ENCODE data around the gene REXO2. TPM values are rescaled to one million over a fixed set of nuclear protein-coding genes. Genes with fewer than 3 reads are reported as not detected.

The REXO2 gene
- total RNA-seq, 2 donors from 2014 or later: 69.8 to 89.9 TPM

DNA sequence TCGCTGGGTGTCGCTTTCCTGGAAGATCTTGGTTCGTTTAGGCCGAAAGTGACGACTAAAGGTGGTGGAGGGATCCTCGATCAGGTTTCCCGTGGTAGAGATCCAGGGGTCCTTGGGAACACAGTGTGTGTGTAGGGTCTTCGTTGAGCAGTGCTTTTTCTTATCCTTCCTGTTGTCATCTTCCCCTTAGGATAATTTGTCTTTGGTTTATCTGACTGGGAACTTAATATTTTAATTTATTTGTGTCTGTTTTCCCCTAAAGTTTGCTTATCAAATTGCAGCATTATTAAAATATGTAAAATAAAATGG, 38.4 kb upstream of the REXO2 start:
- Histone ChIP-seq H3K9me3 (ENCODE audit: control insufficient read depth, low read length) (no peaks in the 10 kb centered on the region), H3K4me3 (ENCODE audit: low read length) (peak overlapping the region; percentile 100), H3K9ac (ENCODE audit: extremely low read depth, low read length, poor library complexity, severe bottlenecking) (peak overlapping the region; percentile 98), H3K36me3 (ENCODE audit: control insufficient read depth, insufficient read depth, low read length) (peaks cover 36% of the 10 kb centered on the region), H3K4me1 (ENCODE audit: control insufficient read depth, insufficient read depth, low read length) (no peaks in the 10 kb centered on the region), H3K27ac (ENCODE audit: low read depth, low read length) (peak overlapping the region; percentile 98), H3K27me3 (ENCODE audit: control insufficient read depth, insufficient read depth, low read length, poor library complexity, severe bottlenecking) (no peaks in the 10 kb centered on the region)
- H3K36me3 Mint-ChIP-seq (ENCODE audit: low read depth): peaks cover 24% of the 10 kb centered on the region
- TF ChIP-seq, protein P1, sequence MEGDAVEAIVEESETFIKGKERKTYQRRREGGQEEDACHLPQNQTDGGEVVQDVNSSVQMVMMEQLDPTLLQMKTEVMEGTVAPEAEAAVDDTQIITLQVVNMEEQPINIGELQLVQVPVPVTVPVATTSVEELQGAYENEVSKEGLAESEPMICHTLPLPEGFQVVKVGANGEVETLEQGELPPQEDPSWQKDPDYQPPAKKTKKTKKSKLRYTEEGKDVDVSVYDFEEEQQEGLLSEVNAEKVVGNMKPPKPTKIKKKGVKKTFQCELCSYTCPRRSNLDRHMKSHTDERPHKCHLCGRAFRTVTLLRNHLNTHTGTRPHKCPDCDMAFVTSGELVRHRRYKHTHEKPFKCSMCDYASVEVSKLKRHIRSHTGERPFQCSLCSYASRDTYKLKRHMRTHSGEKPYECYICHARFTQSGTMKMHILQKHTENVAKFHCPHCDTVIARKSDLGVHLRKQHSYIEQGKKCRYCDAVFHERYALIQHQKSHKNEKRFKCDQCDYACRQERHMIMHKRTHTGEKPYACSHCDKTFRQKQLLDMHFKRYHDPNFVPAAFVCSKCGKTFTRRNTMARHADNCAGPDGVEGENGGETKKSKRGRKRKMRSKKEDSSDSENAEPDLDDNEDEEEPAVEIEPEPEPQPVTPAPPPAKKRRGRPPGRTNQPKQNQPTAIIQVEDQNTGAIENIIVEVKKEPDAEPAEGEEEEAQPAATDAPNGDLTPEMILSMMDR (conservative IDR thresholded peaks at IDR 0.05): no peak
- DNase-seq: no peak
- H3K9me3 Mint-ChIP-seq: no peaks in the 10 kb centered on the region
- H3K27ac Mint-ChIP-seq: peak overlapping the region; percentile 100
- 0% methylated on average over 8 of the region's 8 CpGs; no CpG with 5 or more reads in 1 of the 2 experiments for WGBS, 2 experiments (ENCODE audit: insufficient coverage in 1 of 2, insufficient read length in 1 of 2)
- peak overlapping the region; percentile 96 for H3K4me3 Mint-ChIP-seq
- no peaks in the 10 kb centered on the region for H3K27me3 Mint-ChIP-seq (ENCODE audit: insufficient read depth)
- peaks cover 23% of the 10 kb centered on the region for H3K4me1 Mint-ChIP-seq

- Mint-ChIP-seq H3K36me3 (ENCODE audit: low read depth) (peaks cover 29% of the 10 kb centered on the region), H3K27me3 (ENCODE audit: insufficient read depth) (no peaks in the 10 kb centered on the region), H3K4me3 (peak overlapping the region; percentile 96), H3K4me1 (peaks cover 21% of the 10 kb centered on the region), H3K27ac (peak overlapping the region; percentile 100), H3K9me3 (no peaks in the 10 kb centered on the region)
- Histone ChIP-seq H3K36me3 (ENCODE audit: control insufficient read depth, insufficient read depth, low read length) (peaks cover 40% of the 10 kb centered on the region), H3K4me1 (ENCODE audit: control insufficient read depth, insufficient read depth, low read length) (no peaks in the 10 kb centered on the region), H3K9ac (ENCODE audit: extremely low read depth, low read length, poor library complexity, severe bottlenecking) (peak overlapping the region; percentile 98), H3K27ac (ENCODE audit: low read depth, low read length) (no peak overlapping the region), H3K4me3 (ENCODE audit: low read length) (peak overlapping the region; percentile 100), H3K27me3 (ENCODE audit: control insufficient read depth, insufficient read depth, low read length, poor library complexity, severe bottlenecking) (no peaks in the 10 kb centered on the region), H3K9me3 (ENCODE audit: control insufficient read depth, low read length) (no peaks in the 10 kb centered on the region)
- WGBS, 2 experiments (ENCODE audit: insufficient coverage in 1 of 2, insufficient read length in 1 of 2): 3% methylated on average over 4 of the region's 4 CpGs; no CpG with 5 or more reads in 1 of the 2 experiments
- TF ChIP-seq, protein P1 (conservative IDR thresholded peaks at IDR 0.05): no peak
- no peak for DNase-seq
These were observed 38.0 kb upstream of the REXO2 start for GRCh38 chr11:114401311-114401710.

DNA sequence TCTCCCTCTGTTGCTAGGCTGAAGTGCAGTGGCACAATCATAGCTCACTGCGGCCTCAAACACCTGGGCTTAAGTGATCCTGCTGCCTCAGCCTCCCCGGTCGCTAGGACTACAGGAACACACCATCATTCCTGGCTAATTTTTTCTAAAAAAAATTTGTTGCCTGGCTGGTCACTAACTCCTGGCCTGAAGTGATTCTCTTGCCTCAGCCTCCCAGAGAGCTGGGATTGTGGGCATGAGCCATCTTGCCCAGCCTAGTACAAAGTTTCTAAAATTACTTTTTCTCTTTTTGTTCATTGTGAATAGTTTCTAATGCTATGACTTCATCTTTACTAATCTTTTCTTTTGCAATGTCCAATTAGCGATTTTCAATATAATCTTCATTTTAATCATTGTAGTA, 26.3 kb upstream of the REXO2 start:
- Mint-ChIP-seq H3K4me3 (no peak overlapping the region), H3K27ac (no peak overlapping the region), H3K4me1 (peaks cover 5% of the 10 kb centered on the region), H3K9me3 (no peaks in the 10 kb centered on the region), H3K27me3 (ENCODE audit: insufficient read depth) (no peaks in the 10 kb centered on the region), H3K36me3 (ENCODE audit: low read depth) (peaks cover 43% of the 10 kb centered on the region)
- H3K9me3 ChIP-seq (ENCODE audit: control insufficient read depth, low read length): peaks cover 7% of the 10 kb centered on the region
- H3K4me1 ChIP-seq (ENCODE audit: control insufficient read depth, insufficient read depth, low read length): no peaks in the 10 kb centered on the region
- no peak overlapping the region for H3K9ac ChIP-seq (ENCODE audit: extremely low read depth, low read length, poor library complexity, severe bottlenecking)
- no peak overlapping the region for H3K4me3 ChIP-seq (ENCODE audit: low read length)
- H3K27ac ChIP-seq (ENCODE audit: low read depth, low read length): no peak overlapping the region
- no peaks in the 10 kb centered on the region for H3K27me3 ChIP-seq (ENCODE audit: control insufficient read depth, insufficient read depth, low read length, poor library complexity, severe bottlenecking)
- TF ChIP-seq, protein P1 (conservative IDR thresholded peaks at IDR 0.05): no peak
- DNase-seq: no peak
- WGBS, 2 experiments (ENCODE audit: insufficient coverage in 1 of 2, insufficient read length in 1 of 2): 95 to 100% methylated on average over 2 to 4 of the region's 4 CpGs
- peaks cover 58% of the 10 kb centered on the region for H3K36me3 ChIP-seq (ENCODE audit: control insufficient read depth, insufficient read depth, low read length)
